Bronchial epithelial cell (primary cell): ENCODE data around the gene NHEJ1. TPM values are rescaled to one million over a fixed set of nuclear protein-coding genes. Genes with fewer than 3 reads are reported as not detected.

Source experiments
- DNase-seq: peaks from one replicate; pipeline ENCODE4 v3.0.0-alpha.2; 2010; ENCODE audit warnings: low read depth
- FAIRE-seq: peaks from 2 replicates; lab custom pipeline; 2011; peaks lifted over from hg19 to GRCh38; lab: Jason Lieb, UNC
- H3K27me3 ChIP-seq: 2 replicates; pipeline ENCODE4 v1.5.1; 2011; ENCODE audit warnings: low read length; ENCODE audit not compliant: control insufficient read depth, insufficient read depth
- H3K36me3 ChIP-seq: 2 replicates; pipeline ENCODE4 v1.5.1; 2011; ENCODE audit warnings: low read length; ENCODE audit not compliant: control insufficient read depth, insufficient read depth
- H3K4me3 ChIP-seq: 2 replicates; pipeline ENCODE4 v1.5.1; 2011; ENCODE audit warnings: mild to moderate bottlenecking, low read depth, low read length, control low read depth
- CTCF ChIP-seq: IDR thresholded peaks from 2 replicates; pipeline ENCODE4 v1.5.1; 2011; ENCODE audit warnings: mild to moderate bottlenecking, moderate library complexity, low read length, control low read depth, inconsistent platforms; ENCODE audit not compliant: insufficient read depth, severe bottlenecking
- total RNA-seq: library from RNA; depleted of rRNA; stranded (reverse); fragments of >200 nt; gene quantifications from 2 replicates; pipeline ENCODE4 v1.2.1, GENCODE V29; 2014

NHEJ1 gene
- total RNA-seq, 1 donor from 2014 or later: 22.1 TPM

- Histone ChIP-seq H3K4me3 (no peak overlapping the region), H3K36me3 (no peaks in the 10 kb centered on the region), H3K27me3 (no peaks in the 10 kb centered on the region)
- DNase-seq (no peak), FAIRE-seq (no peak)
- TF ChIP-seq CTCF: no peak
These were observed 34.7 kb downstream of the NHEJ1 start for GRCh38 chr2:219125886-219126270.

GRCh38 chr2:219125225-219125885, 35.3 kb downstream of the NHEJ1 start:
- Histone ChIP-seq H3K4me3 (no peak overlapping the region), H3K36me3 (no peaks in the 10 kb centered on the region), H3K27me3 (no peaks in the 10 kb centered on the region)
- no peak for TF ChIP-seq CTCF
- DNase-seq: peak; percentile 64
- FAIRE-seq: no peak

GRCh38 chr2:219124381-219125110, 36.1 kb downstream of the NHEJ1 start:
- no peak overlapping the region for H3K4me3 ChIP-seq

GRCh38 chr2:219123356-219124135, 37.1 kb downstream of the NHEJ1 start:
- no peak overlapping the region for H3K4me3 ChIP-seq
- no peak for TF ChIP-seq CTCF
- no peak for FAIRE-seq
- H3K27me3 ChIP-seq: no peaks in the 10 kb centered on the region
- H3K36me3 ChIP-seq: no peaks in the 10 kb centered on the region
- DNase-seq: no peak

More at GRCh38 chr2:219124381-219125110, 36.1 kb downstream of the NHEJ1 start:
- FAIRE-seq: no peak
- no peaks in the 10 kb centered on the region for H3K27me3 ChIP-seq
- TF ChIP-seq CTCF: no peak
- no peaks in the 10 kb centered on the region for H3K36me3 ChIP-seq
- DNase-seq: no peak

GRCh38 chr2:219122202-219122980, 38.2 kb downstream of the NHEJ1 start:
- FAIRE-seq (no peak), DNase-seq (peak; percentile 17)
- Histone ChIP-seq H3K4me3 (no peak overlapping the region), H3K27me3 (no peaks in the 10 kb centered on the region), H3K36me3 (no peaks in the 10 kb centered on the region)
- no peak for TF ChIP-seq CTCF
